Gastrocnemius medialis (tissue), 4 donors: Measurements from ENCODE around the gene MAP3K13.

Source experiments
- CTCF ChIP-seq, 5 experiments: fragments of 450-650 bp in 3 of 5; fragments of 200-600 bp in 2 of 5; sonication (generic) in 2 of 5; IDR thresholded peaks in 4 of 5; conservative IDR thresholded peaks in 1 of 5; 1 replicate in 4 of 5; 2 replicates in 1 of 5; pipeline ENCODE4 v1.5.1; 2016 to 2019; ENCODE audit warnings: antibody characterized with exemption in 5 of 5, mild to moderate bottlenecking in 3 of 5, moderate library complexity in 3 of 5
- POLR2A ChIP-seq, 2 donors: fragments of 450-650 bp; IDR thresholded peaks; one replicate each; pipeline ENCODE4 v1.6.1; 2017; ENCODE audit warnings: antibody characterized with exemption in 2 of 2, mild to moderate bottlenecking in 2 of 2, moderate library complexity in 2 of 2

DNA sequence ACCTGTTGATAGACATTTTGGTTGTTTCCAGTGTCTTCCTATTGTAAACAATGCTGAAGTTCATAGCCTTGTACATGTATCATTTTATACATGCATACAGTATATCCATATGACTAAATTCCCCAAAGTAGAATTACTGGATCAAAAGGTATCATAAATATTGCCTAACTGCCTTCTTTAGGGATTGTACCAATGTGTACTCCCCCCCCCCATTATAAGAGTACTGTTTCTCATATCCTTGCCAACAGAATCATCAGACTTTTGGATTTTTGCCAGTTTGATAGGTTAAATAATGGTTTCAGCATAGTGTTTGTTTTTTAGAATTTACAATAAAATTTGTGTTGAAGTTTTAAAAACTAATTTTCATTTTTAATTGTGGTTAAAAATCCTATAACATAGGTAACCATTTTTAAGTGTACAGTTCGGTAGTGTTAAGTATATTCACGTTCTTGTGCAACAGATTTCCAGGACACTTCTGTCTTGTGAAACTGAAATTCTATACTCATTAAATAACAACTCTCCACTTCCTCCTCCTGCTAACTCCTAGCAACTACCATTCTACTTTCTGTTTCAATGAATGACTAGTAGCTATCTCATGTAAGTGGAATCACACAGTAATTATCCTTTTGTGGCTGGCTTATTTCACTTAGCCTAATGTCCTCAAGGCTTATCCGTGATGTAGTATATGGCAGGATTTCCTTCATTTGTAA lies 30.8 kb upstream of the MAP3K13 start:
- TF ChIP-seq POLR2A (IDR thresholded peaks at IDR 0.05) (no peak), CTCF (IDR thresholded peaks at IDR 0.05 in 4 of 5, conservative IDR thresholded peaks at IDR 0.05 in 1 of 5) (no peak)
